GM21717 (cell line): ENCODE measurements around the gene ZFP92.

Experiments
- ATAC-seq: cut with Tn5 transposase; IDR thresholded peaks from one replicate; pipeline ENCODE4 v1.9.1; 2021; ENCODE audit warnings: mild to moderate bottlenecking, moderate library complexity; ENCODE audit not compliant: unreplicated experiment

Gene ZFP92

DNA sequence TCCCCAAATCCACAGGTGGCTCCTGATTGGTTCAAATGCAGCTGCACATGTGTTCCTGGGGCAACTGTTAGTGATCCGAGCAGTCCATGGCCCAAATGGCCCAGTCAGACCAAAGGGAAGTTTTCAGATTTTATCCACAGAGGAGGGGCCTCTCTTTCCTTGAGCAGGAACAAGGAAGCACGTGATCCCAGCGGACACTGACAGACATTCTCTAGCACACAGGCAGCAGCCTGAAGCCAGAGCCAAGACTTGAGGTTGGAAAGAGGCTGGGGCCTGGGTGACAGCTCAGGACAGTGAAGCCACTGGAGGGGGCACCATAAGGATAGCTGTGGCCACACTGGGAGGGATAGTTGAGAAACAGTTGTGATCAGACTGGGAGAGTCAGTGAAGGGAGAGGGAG, 3.5 kb upstream of the ZFP92 start:
- no peak for ATAC-seq

DNA sequence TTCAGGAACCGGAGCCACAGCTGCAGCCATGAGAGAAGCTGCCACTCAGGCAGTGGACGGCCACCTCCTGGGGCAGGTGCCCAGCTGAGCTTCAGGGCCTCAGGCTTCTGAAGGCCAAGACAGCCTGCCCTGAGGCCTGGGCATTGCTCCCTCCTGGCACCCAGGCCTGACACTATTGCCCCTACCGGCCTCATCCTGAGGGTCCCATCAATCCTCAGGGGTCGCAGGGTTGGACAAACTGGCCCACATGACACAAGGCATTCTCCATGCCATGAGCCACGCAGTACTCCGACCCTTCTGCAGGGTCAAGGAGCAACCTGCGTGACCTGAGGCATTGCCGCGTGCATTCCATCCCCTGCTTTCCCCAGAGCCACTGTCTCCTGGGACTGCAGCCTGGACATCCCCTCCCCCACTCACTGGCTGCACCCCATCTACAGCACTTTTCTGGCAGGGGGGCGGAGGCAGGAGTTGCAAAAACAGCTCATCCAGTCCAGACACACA, 3.0 kb upstream of the ZFP92 start:
- no peak for ATAC-seq

DNA sequence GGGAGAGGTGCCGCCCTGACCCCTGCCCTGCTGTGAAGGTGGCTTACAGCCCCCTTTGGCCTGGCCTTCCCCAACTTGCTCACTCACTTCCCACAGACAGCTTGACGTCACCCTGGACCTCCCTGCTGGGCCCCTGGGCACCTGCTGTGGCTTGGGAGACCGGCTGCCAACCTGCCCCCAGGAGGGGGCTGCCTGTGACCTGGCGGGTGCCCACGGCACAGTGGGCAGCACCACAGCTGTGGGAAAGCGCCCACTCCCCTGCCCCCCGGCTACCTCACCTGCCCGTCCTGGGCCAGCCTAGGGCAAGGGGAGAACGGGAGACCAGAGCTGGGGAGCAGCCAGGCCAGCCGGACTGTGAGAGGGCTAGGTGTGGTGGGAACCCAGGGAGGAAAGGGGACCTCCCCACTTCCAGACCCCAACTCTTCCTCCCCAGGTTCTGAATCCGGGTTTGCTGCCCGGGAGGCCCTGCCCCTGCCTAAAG, 2.4 kb upstream of the ZFP92 start:
- ATAC-seq = no peak

DNA sequence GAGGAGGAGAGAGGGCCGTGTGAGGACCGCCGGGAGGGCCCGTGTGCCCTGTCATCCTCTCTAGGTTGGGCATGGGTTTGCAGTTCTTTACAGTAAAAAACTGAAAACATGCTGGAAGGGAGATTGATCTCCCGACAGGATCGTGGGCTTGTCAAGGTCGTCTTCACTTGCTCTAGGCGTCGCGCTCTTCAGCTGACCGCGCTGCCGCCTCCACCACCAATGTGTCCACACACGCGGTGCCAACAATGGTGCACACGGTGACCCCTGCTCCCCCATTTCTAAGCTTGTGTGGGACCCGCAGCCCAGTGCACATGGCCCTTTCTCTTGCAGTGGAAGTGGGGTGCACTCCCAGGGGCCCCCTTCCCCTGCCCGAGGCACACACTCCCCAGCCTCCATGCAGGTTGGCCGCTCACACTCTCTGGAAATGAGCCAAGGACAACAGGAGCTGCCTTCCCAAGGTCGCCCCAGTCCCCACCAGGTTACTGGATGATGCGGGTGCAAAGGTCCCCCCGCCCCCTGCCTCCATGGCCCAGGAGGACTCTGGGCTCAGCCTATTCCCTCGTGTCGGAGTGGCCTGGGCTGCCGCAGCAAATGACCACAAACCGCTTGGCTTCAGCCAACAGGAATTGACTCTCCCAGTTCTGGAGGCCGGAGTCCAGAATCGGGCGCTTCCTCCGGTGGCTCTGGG, 1.7 kb upstream of the ZFP92 start:
- ATAC-seq = no peak

DNA sequence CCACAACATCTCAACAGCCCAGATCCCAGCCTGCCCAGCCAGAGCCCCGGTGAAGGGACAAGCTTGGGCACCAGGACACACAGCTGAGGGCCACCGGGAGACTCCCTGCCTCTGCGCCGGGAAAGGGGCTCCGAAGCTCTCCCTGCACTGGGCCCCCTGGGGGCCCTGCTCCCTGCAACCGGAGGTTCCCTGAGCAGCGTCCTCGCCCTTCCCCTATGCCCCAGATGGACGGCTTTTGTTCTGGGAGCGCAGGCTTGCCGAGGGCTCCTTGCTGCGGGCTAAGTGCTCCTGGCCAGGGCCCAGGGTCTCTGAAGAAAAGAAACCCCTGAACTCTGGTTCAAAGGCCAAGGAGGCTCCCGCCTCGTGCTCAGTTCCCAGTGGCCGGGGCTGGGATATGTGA, 899 bp upstream of the ZFP92 start:
- no peak for ATAC-seq

DNA sequence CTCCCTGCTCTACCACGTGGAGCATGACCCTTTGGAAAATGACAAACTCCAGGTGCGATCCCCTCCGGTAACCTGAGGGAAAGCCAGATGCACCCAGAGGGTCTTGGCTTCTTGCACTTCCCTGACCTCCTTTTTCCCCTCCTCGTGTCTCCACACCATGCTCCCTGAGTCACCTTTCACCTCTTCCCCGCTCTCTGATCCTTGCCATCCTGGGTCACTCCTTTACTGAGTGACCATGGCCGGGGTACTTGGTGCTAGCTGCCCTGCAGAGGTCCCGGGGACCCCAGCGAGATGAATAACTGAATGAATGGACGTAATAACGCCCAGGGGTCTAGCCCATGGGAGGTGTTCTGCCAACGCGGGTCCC, 401 bp upstream of the ZFP92 start:
- no peak for ATAC-seq

DNA sequence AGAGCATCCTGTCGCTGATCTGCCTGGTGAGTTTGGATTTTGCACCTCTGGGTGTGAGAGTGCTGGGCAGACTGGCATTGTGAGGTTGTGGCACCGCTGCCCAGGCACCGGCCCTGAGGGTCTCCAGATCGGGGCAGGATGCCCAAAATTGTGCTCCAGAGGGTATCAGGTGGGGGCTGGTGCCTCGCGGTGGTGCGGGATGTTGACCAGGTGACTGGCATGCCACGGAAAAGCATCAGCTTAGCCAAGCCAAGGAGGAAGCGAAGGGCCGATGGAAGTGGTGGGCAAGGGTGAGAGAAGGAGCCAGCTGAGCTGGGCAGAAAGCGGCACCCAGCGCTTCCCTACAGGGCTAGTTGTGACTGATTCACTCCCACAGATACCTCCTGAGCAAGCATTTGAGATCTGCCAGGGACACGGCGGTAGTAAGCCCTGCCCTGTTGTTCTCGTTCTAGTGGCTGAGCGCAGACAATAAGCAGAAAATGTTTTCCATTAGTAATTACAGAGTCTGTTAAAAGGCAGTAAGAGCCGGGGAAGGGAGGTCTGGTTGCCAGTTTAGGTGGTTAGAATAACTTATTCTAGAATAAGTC, 809 bp downstream of the ZFP92 start:
- no peak for ATAC-seq

DNA sequence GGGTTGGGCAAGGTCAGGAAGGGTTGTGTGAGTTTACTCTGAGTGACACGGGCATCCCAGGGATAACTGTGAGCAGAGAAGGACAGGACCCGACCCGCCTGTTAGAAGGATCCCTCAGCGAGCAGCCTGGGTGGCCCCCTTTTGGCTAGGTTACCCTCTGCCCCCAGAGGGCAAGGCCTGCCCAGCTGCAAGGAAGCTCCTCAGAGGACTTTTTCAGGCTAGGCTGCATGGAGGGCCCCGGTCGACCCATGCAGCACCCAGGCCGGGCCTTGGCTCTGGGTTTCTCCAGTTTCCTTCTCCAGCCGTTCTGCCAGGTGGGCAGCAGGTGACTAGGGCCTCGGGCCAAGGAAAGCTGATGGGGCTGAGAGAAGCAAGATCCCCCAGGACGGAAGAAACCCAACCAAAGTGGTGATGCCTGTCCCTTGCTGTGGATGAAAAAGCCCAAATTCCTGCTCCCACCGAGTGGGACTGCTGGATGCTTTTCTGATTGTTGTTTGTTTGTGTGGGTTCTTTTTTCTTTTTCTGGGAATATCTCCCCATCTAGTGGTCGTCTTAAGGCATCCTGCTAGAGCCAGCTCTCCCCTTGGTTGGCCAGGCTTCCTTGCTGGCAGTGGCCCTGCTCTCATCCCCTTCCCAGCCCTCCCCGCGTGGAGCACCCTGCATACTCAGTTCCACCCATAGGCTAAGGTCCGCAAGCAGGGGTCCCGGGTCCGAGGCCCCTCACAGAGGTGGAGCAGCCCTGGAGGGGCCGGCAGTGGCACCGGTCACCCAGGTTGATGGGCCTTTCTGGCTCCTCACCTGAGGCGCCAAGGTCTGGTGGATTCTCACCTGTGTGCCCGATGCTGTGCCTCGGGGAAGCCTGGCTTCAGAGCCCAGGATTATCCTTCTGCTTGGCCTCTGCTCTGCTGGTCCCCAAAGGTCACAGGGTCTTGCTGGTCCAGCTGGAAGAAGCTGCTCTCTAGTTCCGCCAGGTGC, 1.8 kb downstream of the ZFP92 start:
- no peak for ATAC-seq

DNA sequence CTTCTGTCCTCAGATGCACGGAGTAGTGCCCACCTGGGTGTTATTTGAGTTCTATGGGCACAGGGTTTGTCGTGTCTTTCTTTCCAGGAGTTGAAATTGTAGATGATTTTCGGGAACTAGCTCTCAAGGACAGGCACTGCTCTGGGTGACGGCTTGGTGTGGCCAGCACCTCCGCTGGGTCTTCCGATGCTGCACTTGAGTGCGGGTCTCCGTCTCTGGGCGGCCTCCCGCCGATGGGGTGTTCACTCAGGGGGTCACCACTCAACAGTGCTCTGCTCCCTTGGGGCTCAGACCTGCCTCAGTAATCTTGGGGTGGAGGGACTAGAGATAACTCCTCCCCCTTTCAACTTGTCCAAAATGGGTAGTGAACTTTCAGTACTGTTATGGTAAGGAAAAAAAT, 2.5 kb downstream of the ZFP92 start:
- no peak for ATAC-seq

DNA sequence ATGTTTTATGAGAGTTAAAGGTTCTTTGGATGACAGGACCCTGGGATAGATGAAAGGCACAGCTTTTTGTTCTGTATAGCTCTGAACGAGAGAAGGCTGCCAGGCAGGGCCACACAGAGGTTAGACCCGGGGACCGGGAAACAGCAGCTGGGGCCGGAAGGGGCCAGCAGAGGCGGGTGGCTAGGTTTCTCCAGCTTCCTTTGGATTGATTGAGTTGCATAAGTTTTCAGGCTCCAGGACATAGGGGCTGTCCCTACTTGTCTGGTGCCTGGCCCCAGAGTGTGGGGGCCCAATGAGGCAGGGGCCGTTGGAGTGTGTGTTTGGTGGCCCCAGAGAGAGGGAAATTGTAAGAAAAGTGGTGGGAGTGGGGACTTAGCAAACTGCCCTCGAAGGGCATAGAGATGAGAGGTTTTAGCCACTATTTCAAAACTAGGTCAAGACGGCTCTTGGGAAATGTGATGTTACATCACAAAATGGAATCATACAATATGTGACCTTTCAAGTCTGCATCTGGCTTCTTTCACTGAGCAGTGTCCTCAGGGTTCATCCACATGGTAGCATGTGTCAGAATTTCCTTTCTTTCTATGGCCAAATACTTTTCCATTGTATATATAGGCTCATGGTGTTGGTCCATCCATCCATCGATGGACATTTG, 3.7 kb downstream of the ZFP92 start:
- ATAC-seq = no peak

DNA sequence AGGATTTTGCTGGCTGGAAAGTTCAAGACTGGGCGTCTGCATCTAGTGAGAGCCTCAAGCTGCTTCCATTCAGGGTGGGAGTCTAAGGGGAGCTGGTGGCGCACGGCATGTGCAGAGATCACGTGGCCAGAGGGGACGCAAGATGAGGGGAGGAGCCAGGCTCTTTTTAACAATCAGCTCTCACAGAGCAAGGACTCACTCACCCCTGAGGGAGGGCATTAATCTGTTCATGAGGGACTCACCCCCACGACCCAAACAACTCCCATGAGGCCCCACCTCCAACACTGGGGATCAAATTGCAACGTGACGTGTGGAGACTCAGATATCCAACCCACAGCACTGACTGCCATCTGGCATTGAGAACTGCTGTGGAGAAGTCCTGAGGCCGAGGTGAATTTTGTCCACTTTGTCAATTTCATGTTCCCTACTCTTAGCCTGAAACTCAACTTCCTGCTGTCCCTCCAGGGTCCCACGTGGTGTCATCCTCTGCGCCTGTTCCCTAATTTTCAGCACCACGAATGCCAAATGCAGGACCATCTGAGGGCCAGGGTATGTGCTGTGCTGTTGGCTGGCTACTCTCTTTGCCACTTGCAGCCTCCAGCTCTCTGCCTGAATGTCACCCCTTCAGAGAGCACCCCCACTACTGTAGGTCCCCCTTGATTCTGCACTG, 5.6 kb downstream of the ZFP92 start:
- ATAC-seq = no peak

DNA sequence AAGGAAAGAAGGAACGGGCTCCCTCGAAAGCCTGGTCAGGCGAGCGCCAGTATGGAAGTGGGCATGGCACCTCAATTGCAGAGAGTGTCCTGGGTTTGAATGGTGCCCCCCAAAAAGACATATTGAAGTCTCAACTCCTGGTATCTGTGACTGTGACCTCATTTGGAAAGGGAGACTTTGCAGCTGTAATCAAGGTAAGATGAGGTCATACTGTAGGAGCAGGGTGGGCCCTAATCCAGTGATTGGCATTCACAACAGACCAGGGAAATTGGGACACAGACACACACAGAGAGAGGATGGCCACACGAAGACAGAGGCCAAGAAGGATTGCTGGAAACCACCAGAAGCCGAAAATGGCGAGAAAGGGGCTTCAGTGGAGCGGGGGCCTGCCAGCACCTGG, 6.4 kb downstream of the ZFP92 start:
- ATAC-seq = no peak

DNA sequence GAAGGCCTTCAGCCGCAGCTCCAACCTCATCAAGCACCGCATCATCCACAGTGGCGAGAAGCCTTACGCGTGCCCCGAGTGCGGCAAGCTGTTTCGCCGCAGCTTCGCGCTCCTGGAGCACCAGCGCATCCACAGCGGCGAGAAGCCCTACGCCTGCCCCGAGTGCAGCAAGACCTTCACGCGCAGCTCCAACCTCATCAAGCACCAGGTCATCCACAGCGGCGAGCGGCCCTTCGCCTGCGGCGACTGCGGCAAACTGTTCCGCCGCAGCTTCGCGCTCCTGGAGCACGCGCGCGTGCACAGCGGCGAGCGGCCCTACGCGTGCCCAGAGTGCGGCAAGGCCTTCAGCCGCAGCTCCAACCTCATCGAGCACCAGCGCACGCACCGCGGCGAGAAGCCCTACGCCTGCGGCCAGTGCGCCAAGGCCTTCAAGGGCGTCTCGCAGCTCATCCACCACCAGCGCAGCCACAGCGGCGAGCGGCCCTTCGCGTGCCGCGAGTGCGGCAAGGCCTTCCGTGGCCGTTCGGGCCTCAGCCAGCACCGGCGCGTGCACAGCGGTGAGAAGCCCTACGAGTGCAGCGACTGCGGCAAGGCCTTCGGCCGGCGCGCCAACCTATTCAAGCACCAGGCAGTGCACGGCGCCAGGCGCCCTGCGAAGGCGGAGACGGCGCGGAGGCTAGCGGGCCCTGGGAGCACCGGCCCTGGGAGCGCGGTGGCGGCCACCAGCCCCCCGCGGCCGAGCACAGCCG, 9.8 kb downstream of the ZFP92 start:
- ATAC-seq = no peak

DNA sequence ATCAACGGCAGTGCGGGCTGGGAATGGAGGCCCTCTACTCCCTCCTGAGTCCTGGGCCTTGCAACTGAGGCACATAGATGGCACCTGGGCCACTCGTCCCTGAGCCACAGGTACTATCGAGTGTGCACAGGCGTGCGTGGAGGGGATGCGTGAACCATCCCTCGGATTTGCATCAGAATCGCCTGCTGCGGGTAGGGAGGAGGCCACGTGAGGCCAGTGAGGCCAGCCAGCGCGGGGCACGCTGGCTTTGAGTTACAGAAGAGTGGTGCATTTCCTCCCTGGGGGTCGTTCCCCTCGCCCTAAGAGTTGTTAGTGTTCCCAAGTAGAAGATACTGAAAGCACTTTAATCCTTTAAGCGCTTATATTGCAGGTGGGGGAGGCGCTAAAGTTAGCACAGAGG, 10.6 kb downstream of the ZFP92 start:
- ATAC-seq = no peak

DNA sequence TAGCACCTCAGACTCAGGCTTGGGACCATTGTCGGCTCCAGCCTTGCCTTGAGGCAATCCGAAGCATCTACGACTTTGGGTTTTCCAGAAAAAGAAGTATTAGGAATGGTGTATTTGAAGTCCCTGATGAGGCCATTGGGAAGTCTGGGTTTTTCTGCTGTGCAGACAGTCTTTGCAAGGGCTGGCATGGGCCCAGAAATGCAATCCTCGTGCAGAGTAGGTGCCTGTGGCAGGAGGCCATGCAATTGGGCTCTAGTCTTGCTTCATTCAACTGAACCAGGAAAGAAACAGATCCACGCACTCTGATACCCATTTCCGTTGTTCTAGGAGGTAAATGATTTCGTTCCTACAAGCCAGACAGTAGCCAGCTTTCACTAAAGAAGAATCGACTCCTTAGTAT, 12.4 kb downstream of the ZFP92 start:
- no peak for ATAC-seq

DNA sequence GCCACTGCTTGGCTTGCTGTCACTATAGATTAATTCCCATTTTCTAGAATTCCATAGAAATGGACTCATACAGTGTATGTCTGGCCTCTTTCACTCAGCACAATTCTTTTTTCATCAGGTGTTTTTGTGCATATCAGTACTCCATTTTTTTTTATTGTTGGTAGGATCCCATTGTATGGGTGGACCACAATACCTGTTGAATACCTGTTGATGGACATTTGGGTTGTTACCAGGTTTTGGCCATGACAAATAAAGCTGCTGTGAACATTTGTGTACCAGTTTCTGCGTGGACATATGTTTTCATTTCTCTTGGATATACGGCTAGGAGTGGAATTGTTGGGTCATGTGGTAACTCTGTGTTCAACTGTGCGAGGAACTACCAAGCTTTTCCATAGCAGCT, 14.9 kb downstream of the ZFP92 start:
- ATAC-seq = no peak

DNA sequence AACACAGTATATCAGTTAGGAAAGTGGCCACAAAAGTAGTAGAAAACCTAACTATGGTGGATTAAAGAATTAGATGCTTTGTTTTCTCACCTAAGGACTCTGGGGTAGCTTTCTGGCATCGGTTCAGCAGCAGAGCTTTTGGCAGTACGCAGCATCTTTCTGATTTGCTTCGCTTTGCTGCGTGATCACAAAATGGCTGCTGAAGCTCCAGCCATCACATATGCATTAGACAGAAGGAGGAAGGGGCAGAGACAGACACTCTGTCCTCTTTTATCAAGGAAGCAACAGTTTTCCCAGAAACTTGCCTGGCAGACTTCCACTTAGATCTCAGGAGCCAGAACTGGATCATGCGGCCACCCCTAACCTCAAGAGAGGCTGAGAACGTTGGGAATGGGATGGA, 19.5 kb downstream of the ZFP92 start:
- ATAC-seq = no peak

DNA sequence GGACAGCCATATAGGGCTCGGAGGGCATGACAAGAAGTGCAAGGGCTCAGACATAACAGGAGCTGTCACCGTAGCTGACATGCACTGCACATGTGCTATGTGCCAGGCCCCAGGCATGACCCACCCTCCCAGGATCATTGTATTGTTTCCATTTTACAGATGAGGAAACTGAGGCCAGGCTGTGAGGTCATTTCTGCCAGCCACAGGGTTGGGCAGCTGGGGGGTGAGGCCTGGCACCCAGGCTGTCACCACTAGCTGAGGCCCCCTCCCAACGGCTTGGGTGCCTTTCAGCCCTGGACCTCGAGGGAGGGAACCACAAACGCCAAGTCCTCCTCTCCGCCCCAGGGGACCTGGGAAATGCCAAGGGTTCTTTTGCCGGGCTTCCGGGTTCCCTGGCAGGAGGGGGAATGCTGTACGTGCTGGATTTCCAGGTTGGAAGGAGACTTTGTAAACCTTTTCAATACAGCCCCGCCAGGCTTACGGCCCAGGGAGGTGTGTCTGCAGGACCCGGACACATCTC, 21.9 kb downstream of the ZFP92 start:
- no peak for ATAC-seq

DNA sequence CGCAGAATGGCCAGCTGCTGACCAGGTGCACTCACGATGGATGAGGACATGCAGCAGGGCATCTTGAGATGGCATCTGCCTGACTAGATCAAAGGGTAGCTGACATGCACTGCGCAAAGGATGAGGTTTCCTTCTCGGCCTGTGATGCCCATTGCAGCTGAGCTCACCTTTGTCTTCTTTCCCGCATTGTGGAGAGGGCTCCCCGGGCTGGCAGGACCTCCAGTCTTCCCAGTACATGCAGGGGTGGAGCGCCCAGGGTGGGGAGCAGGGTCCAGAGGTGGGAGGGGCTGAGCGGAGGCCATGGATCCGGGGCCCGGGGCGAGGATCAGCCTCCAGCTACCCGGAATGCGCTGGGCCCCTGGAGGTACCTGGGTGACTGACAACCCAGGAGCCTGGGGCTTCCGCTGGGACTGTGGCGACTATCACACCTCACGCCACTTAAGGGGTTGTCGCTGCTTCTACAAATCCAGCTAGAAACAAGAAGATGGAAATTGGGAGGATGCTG, 22.6 kb downstream of the ZFP92 start:
- ATAC-seq = no peak
